Right renal cortex interstitium (tissue), 3 donors: ENCODE measurements around the gene CARD9. TPM values are rescaled to one million over a fixed set of nuclear protein-coding genes. Genes with fewer than 3 reads are reported as not detected.
"Not testable (repeated sequence)": the region's sequence is repeated elsewhere in the genome, so short reads cannot be mapped to it uniquely, and the experiment has no call there.

Experiments used
- DNase-seq, 3 donors: peaks; one replicate each; pipeline ENCODE4 v3.0.0-alpha.2; 2013; ENCODE audit warnings: low read depth in 3 of 3, low spot score in 2 of 3
- polyA plus RNA-seq, 3 donors: library from polyadenylated mRNA; unstranded; fragments of 120-200 nt; gene quantifications; one replicate each; pipeline ENCODE4 v1.2.1, GENCODE V29; 2013; ENCODE audit not compliant: insufficient read length in 3 of 3

Gene CARD9
- polyA plus RNA-seq, result 1 to 10 TPM; 1.5 to 1.7 (median 1.7) TPM

- no peak for DNase-seq
Observed at GRCh38 chr9:136373300-136374182, at the start of gene CARD9. Gene CARD9, minus strand, starts transcription at chr9:136373669. Its CDS starts 1,591 bp downstream, at chr9:136372078.

- no peak for DNase-seq
Observed at GRCh38 chr9:136422876-136423275, 49.4 kb upstream of the CARD9 start.

GRCh38 chr9:136421791-136422190 is 48.3 kb upstream of the CARD9 start:
- no peak for DNase-seq

- no peak for DNase-seq
Observed at GRCh38 chr9:136419092-136419420, 45.6 kb upstream of the CARD9 start.

GRCh38 chr9:136418182-136419091 is 45.0 kb upstream of the CARD9 start:
- DNase-seq, result no peak

GRCh38 chr9:136416914-136417313 is 43.4 kb upstream of the CARD9 start:
- no peak for DNase-seq

GRCh38 chr9:136416427-136416826 is 43.0 kb upstream of the CARD9 start:
- DNase-seq, result no peak

- DNase-seq, result no peak
Observed at GRCh38 chr9:136412962-136413361, 39.5 kb upstream of the CARD9 start.

- DNase-seq, result no peak
Observed at GRCh38 chr9:136411378-136411777, 37.9 kb upstream of the CARD9 start.

GRCh38 chr9:136410500-136411287 is 37.2 kb upstream of the CARD9 start, which contains the start of the genes ENTR1 and PMPCA:
Gene ENTR1, minus strand, starts transcription at chr9:136410614. Its CDS starts 217 bp downstream, at chr9:136410397.
Gene PMPCA, plus strand, starts transcription at chr9:136410658. Its CDS starts 11 bp downstream, at chr9:136410669.
- DNase-seq, result peak; percentile 74 to 79 (median 74)

GRCh38 chr9:136409557-136410455 is 36.3 kb upstream of the CARD9 start:
- DNase-seq, result no peak

- DNase-seq, result no peak
Observed at GRCh38 chr9:136407911-136408310, 34.4 kb upstream of the CARD9 start.

GRCh38 chr9:136407061-136407460 is 33.6 kb upstream of the CARD9 start:
- DNase-seq, result not testable (repeated sequence)

- DNase-seq, result not testable (repeated sequence)
Observed at GRCh38 chr9:136405904-136406303, 32.4 kb upstream of the CARD9 start.

- no peak for DNase-seq
Observed at GRCh38 chr9:136405481-136405880, 32.0 kb upstream of the CARD9 start.

GRCh38 chr9:136404801-136405136 is 31.3 kb upstream of the CARD9 start:
- no peak for DNase-seq

GRCh38 chr9:136403915-136404800 is 30.7 kb upstream of the CARD9 start:
- no peak for DNase-seq

GRCh38 chr9:136403538-136403914 is 30.1 kb upstream of the CARD9 start:
- no peak for DNase-seq

GRCh38 chr9:136402067-136402466 is 28.6 kb upstream of the CARD9 start:
- no peak for DNase-seq
